GM12873 (cell line): ENCODE measurements around the gene COL27A1.
"Not testable (repeated sequence)": the region's sequence is repeated elsewhere in the genome, so short reads cannot be mapped to it uniquely, and the experiment has no call there.

Source experiments
- TF ChIP-seq, protein P1 (sequence below): IDR thresholded peaks from 2 replicates; pipeline ENCODE4 v1.5.1; 2012; ENCODE audit warnings: low read depth, mild to moderate bottlenecking, moderate library complexity, low read length, control low read depth; ENCODE audit not compliant: insufficient read depth; ENCODE audit errors: missing control alignments

Gene COL27A1

DNA sequence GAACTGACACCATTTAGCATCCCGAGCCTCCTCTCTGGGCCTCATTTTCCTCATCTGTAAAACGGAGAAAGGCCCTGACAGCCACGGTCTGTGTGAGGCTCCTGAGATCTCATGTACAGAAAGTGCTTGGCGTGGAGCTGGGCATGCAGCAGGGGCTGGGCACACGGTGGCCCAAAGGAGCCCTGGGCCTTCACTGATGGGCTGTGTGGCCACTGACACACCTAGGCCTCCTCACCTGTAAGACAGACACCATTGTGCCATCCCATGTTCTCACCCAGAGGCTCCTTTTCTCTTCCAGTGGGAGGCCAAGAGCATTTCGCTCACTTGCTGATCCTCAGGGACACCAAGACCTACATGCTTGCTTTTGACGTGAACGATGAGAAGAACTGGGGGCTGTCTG lies 169.2 kb downstream of the COL27A1 start:
- TF ChIP-seq, protein P1, sequence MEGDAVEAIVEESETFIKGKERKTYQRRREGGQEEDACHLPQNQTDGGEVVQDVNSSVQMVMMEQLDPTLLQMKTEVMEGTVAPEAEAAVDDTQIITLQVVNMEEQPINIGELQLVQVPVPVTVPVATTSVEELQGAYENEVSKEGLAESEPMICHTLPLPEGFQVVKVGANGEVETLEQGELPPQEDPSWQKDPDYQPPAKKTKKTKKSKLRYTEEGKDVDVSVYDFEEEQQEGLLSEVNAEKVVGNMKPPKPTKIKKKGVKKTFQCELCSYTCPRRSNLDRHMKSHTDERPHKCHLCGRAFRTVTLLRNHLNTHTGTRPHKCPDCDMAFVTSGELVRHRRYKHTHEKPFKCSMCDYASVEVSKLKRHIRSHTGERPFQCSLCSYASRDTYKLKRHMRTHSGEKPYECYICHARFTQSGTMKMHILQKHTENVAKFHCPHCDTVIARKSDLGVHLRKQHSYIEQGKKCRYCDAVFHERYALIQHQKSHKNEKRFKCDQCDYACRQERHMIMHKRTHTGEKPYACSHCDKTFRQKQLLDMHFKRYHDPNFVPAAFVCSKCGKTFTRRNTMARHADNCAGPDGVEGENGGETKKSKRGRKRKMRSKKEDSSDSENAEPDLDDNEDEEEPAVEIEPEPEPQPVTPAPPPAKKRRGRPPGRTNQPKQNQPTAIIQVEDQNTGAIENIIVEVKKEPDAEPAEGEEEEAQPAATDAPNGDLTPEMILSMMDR: no peak

DNA sequence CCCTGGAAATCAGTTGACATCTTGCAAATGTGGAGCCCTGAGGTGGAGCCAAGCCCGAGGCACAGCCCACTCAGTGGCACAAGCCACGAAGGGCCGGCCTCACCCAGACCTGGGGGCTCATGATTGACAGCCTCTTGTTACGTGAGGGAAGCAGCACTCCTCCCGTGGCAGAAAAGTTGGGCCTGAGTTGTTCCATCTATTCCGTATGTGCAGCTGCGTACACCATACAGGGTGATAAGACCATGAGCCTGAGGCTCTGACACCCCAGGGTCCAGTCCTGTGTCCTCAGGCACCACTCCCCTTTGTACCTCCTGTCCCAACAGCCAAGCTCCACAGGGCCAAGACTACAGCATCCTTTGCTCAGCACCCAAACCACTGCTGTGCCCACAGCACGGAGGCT lies 172.4 kb downstream of the COL27A1 start:
- TF ChIP-seq, protein P1: no peak

DNA sequence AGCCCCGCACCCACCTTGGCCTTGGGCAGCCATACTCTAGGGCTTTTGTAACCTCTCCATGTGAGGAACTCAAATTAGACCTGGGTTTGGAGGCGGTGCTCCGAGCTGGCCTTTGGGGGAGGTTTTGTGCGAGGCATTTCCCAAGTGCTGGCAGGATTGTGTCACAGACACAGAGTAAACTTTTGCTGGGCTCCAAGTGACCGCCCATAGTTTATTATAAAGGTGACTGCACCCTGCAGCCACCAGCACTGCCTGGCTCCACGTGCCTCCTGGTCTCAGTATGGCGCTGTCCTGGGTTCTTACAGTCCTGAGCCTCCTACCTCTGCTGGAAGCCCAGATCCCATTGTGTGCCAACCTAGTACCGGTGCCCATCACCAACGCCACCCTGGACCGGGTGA lies 174.3 kb downstream of the COL27A1 start, which contains the start of gene ORM2:
Gene ORM2 (plus strand): TSS at position 245 of the 398 bp plus-strand sequence. CDS start 36 bp downstream, at position 281.
- TF ChIP-seq, protein P1: not testable (repeated sequence)

DNA sequence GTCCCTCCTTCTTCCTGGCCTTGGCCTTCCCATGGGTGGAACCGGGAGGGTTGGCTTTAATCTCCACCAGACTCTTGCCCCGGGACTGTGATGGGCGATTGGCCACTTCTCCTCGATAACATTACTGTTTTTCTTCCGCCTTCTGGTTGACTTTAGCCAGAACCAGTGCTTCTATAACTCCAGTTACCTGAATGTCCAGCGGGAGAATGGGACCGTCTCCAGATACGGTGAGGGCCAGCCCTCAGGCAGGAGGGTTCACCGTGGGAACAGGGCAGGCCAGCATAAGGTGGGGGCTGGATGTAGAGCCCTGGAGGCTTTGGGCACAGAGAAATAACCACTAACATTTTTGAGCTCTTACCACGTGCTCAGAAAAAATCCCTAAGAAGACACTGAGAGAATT lies 175.3 kb downstream of the COL27A1 start:
- TF ChIP-seq, protein P1: no peak

DNA sequence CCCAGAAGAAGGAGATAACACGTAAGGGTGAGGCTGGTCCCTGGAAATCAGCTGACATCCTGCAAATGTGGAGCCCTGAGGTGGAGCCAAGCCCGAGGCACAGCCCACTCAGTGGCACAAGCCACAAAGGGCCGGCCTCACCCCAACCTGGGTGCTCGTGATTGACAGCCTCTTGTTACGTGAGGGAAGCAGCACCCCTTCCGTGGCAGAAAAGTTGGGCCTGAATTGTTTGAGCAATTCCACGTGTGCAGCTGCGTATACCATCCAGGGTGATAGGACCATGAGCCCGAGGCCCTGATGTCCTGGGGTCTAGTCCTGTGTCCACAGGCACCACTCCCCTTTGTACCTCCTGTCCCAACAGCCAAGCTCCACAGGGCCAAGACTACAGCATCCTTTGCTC lies 179.2 kb downstream of the COL27A1 start:
- TF ChIP-seq, protein P1: no peak

DNA sequence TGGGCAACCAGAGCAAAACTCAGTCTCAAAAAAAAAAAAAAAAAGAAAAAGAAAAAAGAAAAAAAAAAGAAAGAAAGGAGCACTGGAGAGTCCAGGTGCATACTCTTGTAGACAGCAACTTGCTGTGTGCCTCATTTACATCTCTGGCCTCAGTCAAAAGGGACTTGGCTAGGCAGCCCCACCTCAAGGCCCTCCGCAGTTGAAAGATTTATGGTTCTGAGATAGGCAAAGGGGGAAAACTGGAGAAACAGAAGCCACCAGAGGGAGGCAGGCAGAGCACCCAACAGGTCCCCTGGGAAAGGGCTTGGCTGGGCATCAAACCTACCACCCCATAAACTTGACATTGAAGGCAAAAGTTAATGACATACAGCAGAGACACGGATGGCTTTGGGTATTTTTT lies 180.4 kb downstream of the COL27A1 start:
- TF ChIP-seq, protein P1: no peak

DNA sequence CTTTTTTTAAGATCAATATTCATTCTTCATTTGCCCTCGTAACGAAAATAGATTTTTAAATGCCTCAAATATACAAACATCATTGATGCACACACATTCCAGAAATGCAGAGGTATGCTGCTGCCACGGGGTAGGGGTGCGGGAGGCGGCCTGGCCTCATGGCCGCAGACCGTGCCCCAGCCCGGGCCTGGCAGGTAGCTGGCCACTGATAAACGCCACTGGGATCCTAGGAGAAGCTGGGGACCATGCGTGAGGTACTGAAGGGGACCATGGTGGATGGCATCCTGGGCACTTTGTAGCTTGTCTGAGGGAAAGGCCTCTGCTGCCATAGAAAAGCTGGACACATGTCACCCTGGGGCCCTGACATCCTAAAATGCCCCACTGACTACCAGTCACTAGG lies 180.8 kb downstream of the COL27A1 start:
- TF ChIP-seq, protein P1: no peak
